ENCODE measurements around the gene JUP. TPM values are rescaled to one million over a fixed set of nuclear protein-coding genes. Genes with fewer than 3 reads are reported as not detected.
"Not testable (repeated sequence)": the region's sequence is repeated elsewhere in the genome, so short reads cannot be mapped to it uniquely, and the experiment has no call there.

JUP gene
- total RNA-seq (10 to 100 TPM; 15.8 to 56.0 TPM), polyA plus RNA-seq (ENCODE audit: insufficient read length in 2 of 2) (10 to 100 TPM; 26.8 to 44.6 TPM)
- long read RNA-seq, donor 1, partial matches to known transcripts = 0 of 5 reads
- long read RNA-seq, donor 1, other reads (novel, unspliced or antisense) = 0 of 5 reads
- long read RNA-seq, donor 2, partial matches to known transcripts = 0 of 3 reads
- long read RNA-seq, donor 2, other reads (novel, unspliced or antisense) = 0 of 3 reads
- long read RNA-seq, donor 3, partial matches to known transcripts = 0 of 1 reads
- long read RNA-seq, donor 3, other reads (novel, unspliced or antisense) = 0 of 1 reads
- long read RNA-seq, donor 4, transcript JUP-201 (15 exons, 3,200 nt) = major isoform, 5 of 9 reads
- long read RNA-seq, donor 4, partial matches to known transcripts = 0 of 9 reads
- long read RNA-seq, donor 4, other reads (novel, unspliced or antisense) = 0 of 9 reads

GRCh38 chr17:41786227-41787020 is at the start of gene JUP:
JUP (minus strand) TSS chr17:41786711; CDS start chr17:41771854, 14,857 bp downstream.
- H3K9me3 ChIP-seq (ENCODE audit: control insufficient read depth, insufficient read depth, low read length) = no peaks in the 10 kb centered on the region
- under 1% methylated on average over 76 of the region's 79 CpGs for WGBS (ENCODE audit: insufficient coverage)
- peaks cover 28% of the 10 kb centered on the region for H3K4me1 ChIP-seq (ENCODE audit: control insufficient read depth, insufficient read depth, low read length)
- peak within 1 kb of the TSS; percentile 82 for H3K27ac ChIP-seq (ENCODE audit: low read depth, low read length)
- H3K4me3 ChIP-seq (ENCODE audit: low read depth, low read length) = peak within 1 kb of the TSS; percentile 74
- DNase-seq (ENCODE audit: low read depth in 4 of 6, low spot score in 6 of 6) = peak; percentile 82 to 100 (median 96)
- no peaks in the 10 kb centered on the region for H3K27me3 ChIP-seq (ENCODE audit: control insufficient read depth, insufficient read depth, low read length)
- no peaks in the 10 kb centered on the region for H3K36me3 ChIP-seq (ENCODE audit: control insufficient read depth, insufficient read depth, low read length)

- peaks cover 19% of the 10 kb centered on the region for H3K36me3 ChIP-seq (ENCODE audit: control insufficient read depth, insufficient read depth, low read length)
- H3K27ac ChIP-seq (ENCODE audit: low read depth, low read length) = peak within 1 kb of the TSS; percentile 33
- no peaks in the 10 kb centered on the region for H3K9me3 ChIP-seq (ENCODE audit: control insufficient read depth, insufficient read depth, low read length)
- WGBS (ENCODE audit: insufficient coverage) = 1% methylated on average over 54 of the region's 72 CpGs
- H3K27me3 ChIP-seq (ENCODE audit: control insufficient read depth, insufficient read depth, low read length) = no peaks in the 10 kb centered on the region
- DNase-seq (ENCODE audit: low read depth in 4 of 6, low spot score in 6 of 6) = peak in 4 of 6 donors; percentile 48 to 89 (median 71)
- peaks cover 12% of the 10 kb centered on the region for H3K4me1 ChIP-seq (ENCODE audit: control insufficient read depth, insufficient read depth, low read length)
- peak within 1 kb of the TSS; percentile 80 for H3K4me3 ChIP-seq (ENCODE audit: low read depth, low read length)
Observed at GRCh38 chr17:41835800-41836549, 49.5 kb upstream of the JUP start, which contains the start of gene NT5C3B. NT5C3B (minus strand) TSS chr17:41836232; CDS start chr17:41836193, 39 bp downstream.

GRCh38 chr17:41835214-41835799 is 48.8 kb upstream of the JUP start:
- H3K27ac ChIP-seq (ENCODE audit: low read depth, low read length) = peak overlapping the region; percentile 33
- WGBS (ENCODE audit: insufficient coverage) = 1% methylated on average over 7 of the region's 13 CpGs

GRCh38 chr17:41829961-41830360 is 43.5 kb upstream of the JUP start:
- WGBS (ENCODE audit: insufficient coverage) = 81% methylated on average over 9 of the region's 10 CpGs
- not testable (repeated sequence) for H3K4me1 ChIP-seq (ENCODE audit: control insufficient read depth, insufficient read depth, low read length); DNase-seq (ENCODE audit: low read depth in 4 of 6, low spot score in 6 of 6); H3K27ac ChIP-seq (ENCODE audit: low read depth, low read length); H3K27me3 ChIP-seq (ENCODE audit: control insufficient read depth, insufficient read depth, low read length); H3K4me3 ChIP-seq (ENCODE audit: low read depth, low read length); H3K9me3 ChIP-seq (ENCODE audit: control insufficient read depth, insufficient read depth, low read length)
- peaks cover 64% of the 10 kb centered on the region for H3K36me3 ChIP-seq (ENCODE audit: control insufficient read depth, insufficient read depth, low read length)

More at GRCh38 chr17:41835214-41835799, 48.8 kb upstream of the JUP start:
- Histone ChIP-seq H3K4me3 (ENCODE audit: low read depth, low read length) (peak overlapping the region; percentile 80), H3K9me3 (ENCODE audit: control insufficient read depth, insufficient read depth, low read length) (no peaks in the 10 kb centered on the region), H3K36me3 (ENCODE audit: control insufficient read depth, insufficient read depth, low read length) (peaks cover 26% of the 10 kb centered on the region), H3K27me3 (ENCODE audit: control insufficient read depth, insufficient read depth, low read length) (no peaks in the 10 kb centered on the region), H3K4me1 (ENCODE audit: control insufficient read depth, insufficient read depth, low read length) (peaks cover 12% of the 10 kb centered on the region)
- DNase-seq (ENCODE audit: low read depth in 4 of 6, low spot score in 6 of 6) = no peak

- Histone ChIP-seq H3K4me1 (ENCODE audit: control insufficient read depth, insufficient read depth, low read length) (no peaks in the 10 kb centered on the region), H3K9me3 (ENCODE audit: control insufficient read depth, insufficient read depth, low read length) (no peaks in the 10 kb centered on the region), H3K36me3 (ENCODE audit: control insufficient read depth, insufficient read depth, low read length) (peaks cover 55% of the 10 kb centered on the region), H3K27me3 (ENCODE audit: control insufficient read depth, insufficient read depth, low read length) (no peaks in the 10 kb centered on the region), H3K4me3 (ENCODE audit: low read depth, low read length) (no peak overlapping the region), H3K27ac (ENCODE audit: low read depth, low read length) (no peak overlapping the region)
- DNase-seq (ENCODE audit: low read depth in 4 of 6, low spot score in 6 of 6) = no peak
- 91% methylated on average over 17 of the region's 19 CpGs for WGBS (ENCODE audit: insufficient coverage)
Observed at GRCh38 chr17:41825175-41825845, 38.8 kb upstream of the JUP start.

- no peaks in the 10 kb centered on the region for H3K27me3 ChIP-seq (ENCODE audit: control insufficient read depth, insufficient read depth, low read length)
- 80% methylated on average over 7 of the region's 7 CpGs for WGBS (ENCODE audit: insufficient coverage)
Observed at GRCh38 chr17:41824086-41824485, 37.6 kb upstream of the JUP start.

GRCh38 chr17:41823580-41823979 is 37.1 kb upstream of the JUP start:
- Histone ChIP-seq H3K36me3 (ENCODE audit: control insufficient read depth, insufficient read depth, low read length) (peaks cover 51% of the 10 kb centered on the region), H3K4me3 (ENCODE audit: low read depth, low read length) (no peak overlapping the region), H3K27me3 (ENCODE audit: control insufficient read depth, insufficient read depth, low read length) (no peaks in the 10 kb centered on the region), H3K27ac (ENCODE audit: low read depth, low read length) (no peak overlapping the region), H3K9me3 (ENCODE audit: control insufficient read depth, insufficient read depth, low read length) (no peaks in the 10 kb centered on the region), H3K4me1 (ENCODE audit: control insufficient read depth, insufficient read depth, low read length) (no peaks in the 10 kb centered on the region)
- DNase-seq (ENCODE audit: low read depth in 4 of 6, low spot score in 6 of 6) = no peak
- 79% methylated on average over 5 of the region's 7 CpGs for WGBS (ENCODE audit: insufficient coverage)

More at GRCh38 chr17:41824086-41824485, 37.6 kb upstream of the JUP start:
- peak overlapping the region; percentile 7 for H3K27ac ChIP-seq (ENCODE audit: low read depth, low read length)
- no peaks in the 10 kb centered on the region for H3K4me1 ChIP-seq (ENCODE audit: control insufficient read depth, insufficient read depth, low read length)
- DNase-seq (ENCODE audit: low read depth in 4 of 6, low spot score in 6 of 6) = no peak
- H3K4me3 ChIP-seq (ENCODE audit: low read depth, low read length) = no peak overlapping the region
- H3K9me3 ChIP-seq (ENCODE audit: control insufficient read depth, insufficient read depth, low read length) = no peaks in the 10 kb centered on the region
- H3K36me3 ChIP-seq (ENCODE audit: control insufficient read depth, insufficient read depth, low read length) = peaks cover 54% of the 10 kb centered on the region

- no peaks in the 10 kb centered on the region for H3K4me1 ChIP-seq (ENCODE audit: control insufficient read depth, insufficient read depth, low read length)
- WGBS (ENCODE audit: insufficient coverage) = no CpG with 5 or more reads among the region's 1 CpG
- H3K27me3 ChIP-seq (ENCODE audit: control insufficient read depth, insufficient read depth, low read length) = no peaks in the 10 kb centered on the region
- H3K9me3 ChIP-seq (ENCODE audit: control insufficient read depth, insufficient read depth, low read length) = no peaks in the 10 kb centered on the region
- H3K4me3 ChIP-seq (ENCODE audit: low read depth, low read length) = no peak overlapping the region
- no peak overlapping the region for H3K27ac ChIP-seq (ENCODE audit: low read depth, low read length)
- no peak for DNase-seq (ENCODE audit: low read depth in 4 of 6, low spot score in 6 of 6)
- H3K36me3 ChIP-seq (ENCODE audit: control insufficient read depth, insufficient read depth, low read length) = peaks cover 49% of the 10 kb centered on the region
Observed at GRCh38 chr17:41823141-41823524, 36.6 kb upstream of the JUP start.

Data from spinal cord (tissue), 10 donors.